ENCODE measurements around the gene SPATC1L.

SPATC1L gene

GRCh38 chr21:46117586-46118315 lies 66.5 kb downstream of the SPATC1L start:
- no peak for DNase-seq

GRCh38 chr21:46116776-46117585 lies 67.3 kb downstream of the SPATC1L start:
- DNase-seq: no peak

DNA sequence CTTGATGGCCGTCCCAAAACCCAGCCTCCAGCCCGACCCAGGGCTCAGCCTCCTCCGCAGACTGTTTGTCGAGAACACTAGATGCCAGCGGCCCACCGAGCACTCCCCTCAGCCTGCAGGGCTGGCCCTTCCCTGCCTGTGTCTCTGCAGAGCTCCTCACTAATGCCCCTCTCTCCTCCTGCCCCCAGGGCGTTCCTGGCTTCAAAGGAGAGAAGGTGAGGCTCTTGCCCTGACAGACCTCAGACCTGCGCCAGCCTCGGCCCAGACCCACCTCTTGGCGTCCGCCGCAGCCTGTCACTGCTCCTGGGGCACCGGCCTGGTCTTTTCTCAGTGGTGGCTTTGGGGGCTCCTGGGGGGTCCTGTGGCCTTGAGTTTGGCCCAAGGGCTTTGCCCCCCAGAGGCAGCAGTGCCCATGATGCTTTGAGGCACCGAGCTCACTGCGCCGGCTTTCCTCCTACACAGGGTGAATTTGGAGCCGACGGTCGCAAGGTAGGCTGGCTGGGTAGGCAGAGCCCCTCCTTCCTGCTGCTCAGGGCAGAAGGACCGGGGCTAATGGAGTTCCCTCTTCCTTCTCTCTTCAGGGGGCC lies 68.0 kb downstream of the SPATC1L start:
- DNase-seq: no peak

DNA sequence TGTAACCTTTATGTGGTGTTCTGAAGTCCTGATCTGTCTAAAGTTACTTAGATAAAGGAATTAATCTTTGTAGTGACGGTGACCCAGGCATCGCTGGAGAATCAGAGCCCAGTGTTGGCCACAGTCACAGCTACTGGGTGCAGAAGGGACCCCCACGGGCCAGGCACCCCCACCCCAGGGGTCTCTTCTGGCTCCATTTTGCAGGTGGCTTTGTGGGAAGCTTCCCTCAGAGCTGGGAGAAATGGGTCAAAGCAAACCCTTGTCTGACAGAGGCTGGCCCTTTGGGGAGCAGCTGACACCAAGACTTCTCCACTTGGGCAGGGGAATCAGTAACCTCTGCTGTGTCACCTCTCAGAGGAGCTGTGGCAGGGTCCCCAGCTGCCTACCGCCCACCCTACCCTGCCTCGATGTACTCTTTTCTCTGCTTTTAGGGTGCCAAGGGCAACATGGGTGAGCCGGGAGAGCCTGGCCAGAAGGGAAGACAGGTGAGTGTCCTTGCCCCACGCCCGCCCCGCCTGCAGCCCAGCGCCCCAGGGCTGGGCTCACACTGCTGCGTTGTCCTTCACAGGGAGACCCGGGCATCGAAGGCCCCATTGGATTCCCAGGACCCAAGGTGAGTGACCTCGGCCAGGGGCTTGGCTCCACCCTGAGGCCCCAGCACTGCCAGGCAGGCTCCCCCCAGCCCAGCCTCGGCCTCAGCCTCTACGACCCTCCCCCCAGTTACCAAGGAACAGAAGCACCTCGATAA lies 68.6 kb downstream of the SPATC1L start:
- DNase-seq: no peak

DNA sequence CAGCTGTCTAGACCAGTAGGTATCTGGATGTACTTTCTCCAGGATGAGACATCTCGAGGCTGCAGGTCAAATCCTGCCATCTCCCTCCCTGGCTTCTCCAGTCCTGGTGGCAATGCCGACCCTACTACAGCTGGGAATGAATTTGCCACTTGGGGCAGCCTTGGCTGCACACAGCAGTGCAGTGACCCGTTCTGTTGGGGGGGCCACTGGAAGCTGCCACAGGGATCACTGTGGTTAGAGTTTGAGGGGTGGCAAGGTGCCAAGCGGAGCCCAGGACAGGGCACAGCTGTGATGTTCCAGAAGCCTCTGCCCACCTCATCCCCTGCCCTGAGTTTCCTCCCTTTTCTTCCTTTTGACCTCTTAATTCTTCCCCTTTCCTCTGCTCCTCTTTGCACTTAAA lies 69.3 kb downstream of the SPATC1L start:
- DNase-seq: no peak

DNA sequence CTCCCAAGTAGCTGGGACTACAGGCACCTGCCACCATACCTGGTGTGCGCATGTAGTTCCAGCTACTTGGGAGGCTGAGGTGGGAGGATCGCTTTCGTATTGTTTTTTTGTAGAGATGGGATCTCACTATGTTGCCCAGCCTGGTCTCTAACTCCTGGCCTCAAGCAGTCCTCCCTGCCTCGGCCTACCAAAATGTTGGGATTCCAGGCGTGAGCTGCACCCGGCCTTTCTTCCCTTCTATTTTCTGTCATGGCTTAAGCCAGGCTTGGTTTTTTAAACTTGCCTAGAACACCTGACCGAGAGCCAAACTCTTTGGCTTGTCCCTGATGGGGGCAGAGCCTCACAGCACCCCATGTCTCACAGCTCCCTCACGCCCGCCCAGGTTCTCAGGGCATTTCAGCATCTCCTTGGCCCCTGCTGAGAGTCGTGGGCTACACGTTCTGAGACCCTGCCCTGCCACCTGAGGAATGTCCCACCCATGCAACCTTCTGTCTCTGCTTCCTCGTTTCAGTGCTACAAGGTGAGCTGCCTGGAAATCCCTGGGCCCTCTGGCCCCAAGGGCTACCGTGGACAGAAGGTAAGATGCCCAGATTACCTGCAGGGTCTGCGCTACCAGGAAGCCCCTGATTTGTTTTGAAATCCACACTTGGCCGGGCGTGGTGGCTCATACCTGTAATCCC lies 70.6 kb downstream of the SPATC1L start:
- no peak for DNase-seq

GRCh38 chr21:46112725-46113215 lies 71.5 kb downstream of the SPATC1L start:
- DNase-seq: no peak

GRCh38 chr21:46111857-46112724 lies 72.2 kb downstream of the SPATC1L start:
- no peak for DNase-seq

GRCh38 chr21:46111193-46111571 lies 73.1 kb downstream of the SPATC1L start:
- no peak for DNase-seq
